Nephron (organoid): Measurements from ENCODE around the gene KRTAP10-1.

ENCODE experiments used
- H3K27ac Mint-ChIP-seq, 3 experiments: 2 replicates each; pipeline ENCODE4 v1.8.0; 2020; ENCODE audit warnings: mixed read lengths in 3 of 3, mild to moderate bottlenecking in 2 of 3, moderate library complexity in 1 of 3
- H3K27me3 Mint-ChIP-seq: 2 replicates; pipeline ENCODE4 v1.8.0; 2021; ENCODE audit warnings: low read depth, mild to moderate bottlenecking, moderate library complexity, mixed read lengths
- H3K36me3 Mint-ChIP-seq: 2 replicates; pipeline ENCODE4 v1.8.0; 2020; ENCODE audit warnings: low read depth, mixed read lengths
- H3K4me1 Mint-ChIP-seq: 2 replicates; pipeline ENCODE4 v1.8.0; 2020; ENCODE audit warnings: mixed read lengths
- H3K4me3 Mint-ChIP-seq, 3 experiments: 2 replicates each; pipeline ENCODE4 v1.8.0; 2020; ENCODE audit warnings: mild to moderate bottlenecking in 3 of 3, mixed read lengths in 3 of 3, moderate library complexity in 2 of 3
- H3K9me3 Mint-ChIP-seq: 2 replicates; pipeline ENCODE4 v1.8.0; 2020; ENCODE audit warnings: mixed read lengths
- TF ChIP-seq, protein P1 (sequence below), 3 experiments: fragments of 200-600 bp; sonication (generic); IDR thresholded peaks; one replicate each; pipeline ENCODE4 v1.5.0; 2021; ENCODE audit warnings: antibody characterized with exemption in 3 of 3; ENCODE audit not compliant: unreplicated experiment in 3 of 3

Gene KRTAP10-1

GRCh38 chr21:44521301-44521927, 18.6 kb downstream of the KRTAP10-1 start:
- Mint-ChIP-seq H3K27ac (no peak overlapping the region), H3K27me3 (no peaks in the 10 kb centered on the region), H3K9me3 (no peaks in the 10 kb centered on the region), H3K4me3 (no peak overlapping the region), H3K36me3 (peaks cover 4% of the 10 kb centered on the region), H3K4me1 (no peaks in the 10 kb centered on the region)
- TF ChIP-seq, protein P1, sequence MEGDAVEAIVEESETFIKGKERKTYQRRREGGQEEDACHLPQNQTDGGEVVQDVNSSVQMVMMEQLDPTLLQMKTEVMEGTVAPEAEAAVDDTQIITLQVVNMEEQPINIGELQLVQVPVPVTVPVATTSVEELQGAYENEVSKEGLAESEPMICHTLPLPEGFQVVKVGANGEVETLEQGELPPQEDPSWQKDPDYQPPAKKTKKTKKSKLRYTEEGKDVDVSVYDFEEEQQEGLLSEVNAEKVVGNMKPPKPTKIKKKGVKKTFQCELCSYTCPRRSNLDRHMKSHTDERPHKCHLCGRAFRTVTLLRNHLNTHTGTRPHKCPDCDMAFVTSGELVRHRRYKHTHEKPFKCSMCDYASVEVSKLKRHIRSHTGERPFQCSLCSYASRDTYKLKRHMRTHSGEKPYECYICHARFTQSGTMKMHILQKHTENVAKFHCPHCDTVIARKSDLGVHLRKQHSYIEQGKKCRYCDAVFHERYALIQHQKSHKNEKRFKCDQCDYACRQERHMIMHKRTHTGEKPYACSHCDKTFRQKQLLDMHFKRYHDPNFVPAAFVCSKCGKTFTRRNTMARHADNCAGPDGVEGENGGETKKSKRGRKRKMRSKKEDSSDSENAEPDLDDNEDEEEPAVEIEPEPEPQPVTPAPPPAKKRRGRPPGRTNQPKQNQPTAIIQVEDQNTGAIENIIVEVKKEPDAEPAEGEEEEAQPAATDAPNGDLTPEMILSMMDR (IDR thresholded peaks at IDR 0.05; ENCODE audit: unreplicated experiment in 3 of 3): no peak

DNA sequence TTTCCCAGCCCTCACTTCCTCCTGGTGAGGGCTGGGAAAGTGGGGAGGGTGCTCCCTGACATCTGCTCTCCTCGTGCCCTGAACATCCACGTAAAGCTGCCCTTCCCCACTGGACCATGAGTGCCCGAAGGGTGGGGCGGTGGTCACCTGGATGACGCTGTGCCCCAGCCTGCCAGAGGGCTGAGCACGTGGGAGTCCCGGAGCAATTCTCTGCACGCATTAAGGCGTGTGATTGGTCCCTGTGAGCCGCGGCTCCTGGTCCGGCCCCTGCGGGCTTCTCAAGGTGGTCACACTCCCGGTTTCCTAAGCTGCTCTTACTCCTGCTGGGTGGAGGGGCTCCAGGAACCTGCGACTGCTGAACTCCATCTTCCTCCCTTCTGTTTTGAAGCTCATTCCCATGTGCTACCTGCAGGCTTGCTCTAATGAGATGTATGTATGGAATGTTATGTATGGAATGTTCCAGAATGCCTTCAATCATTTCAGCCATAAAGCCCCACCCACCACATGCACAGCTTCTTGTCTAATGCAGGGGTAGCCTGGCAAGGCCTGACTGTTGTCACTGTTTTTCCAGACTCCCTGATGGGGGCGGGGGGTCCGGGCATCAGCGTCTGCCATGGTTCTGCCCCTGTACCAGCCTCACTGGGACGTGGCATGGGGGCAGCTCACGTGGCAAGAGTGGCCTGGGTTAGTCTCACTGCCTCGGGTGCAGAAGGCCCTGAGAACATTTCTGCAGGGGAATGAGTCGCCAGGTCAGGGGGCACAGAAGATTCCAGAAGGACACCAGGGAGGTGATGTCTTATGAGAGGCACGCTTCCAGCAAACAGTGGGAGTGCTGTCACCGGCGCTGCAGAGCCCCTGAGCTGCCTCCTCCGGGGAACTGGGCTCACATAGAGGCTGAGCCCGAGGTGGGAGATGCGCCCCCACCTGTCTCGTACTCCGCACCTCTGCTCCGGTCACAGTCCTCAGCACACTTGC, 19.4 kb downstream of the KRTAP10-1 start:
- no peak overlapping the region for H3K27ac Mint-ChIP-seq
- H3K4me3 Mint-ChIP-seq: no peak overlapping the region
- H3K4me1 Mint-ChIP-seq: no peaks in the 10 kb centered on the region
- no peaks in the 10 kb centered on the region for H3K27me3 Mint-ChIP-seq
- H3K9me3 Mint-ChIP-seq: no peaks in the 10 kb centered on the region
- peaks cover 4% of the 10 kb centered on the region for H3K36me3 Mint-ChIP-seq
- TF ChIP-seq, protein P1 (IDR thresholded peaks at IDR 0.05; ENCODE audit: unreplicated experiment in 3 of 3): no peak

DNA sequence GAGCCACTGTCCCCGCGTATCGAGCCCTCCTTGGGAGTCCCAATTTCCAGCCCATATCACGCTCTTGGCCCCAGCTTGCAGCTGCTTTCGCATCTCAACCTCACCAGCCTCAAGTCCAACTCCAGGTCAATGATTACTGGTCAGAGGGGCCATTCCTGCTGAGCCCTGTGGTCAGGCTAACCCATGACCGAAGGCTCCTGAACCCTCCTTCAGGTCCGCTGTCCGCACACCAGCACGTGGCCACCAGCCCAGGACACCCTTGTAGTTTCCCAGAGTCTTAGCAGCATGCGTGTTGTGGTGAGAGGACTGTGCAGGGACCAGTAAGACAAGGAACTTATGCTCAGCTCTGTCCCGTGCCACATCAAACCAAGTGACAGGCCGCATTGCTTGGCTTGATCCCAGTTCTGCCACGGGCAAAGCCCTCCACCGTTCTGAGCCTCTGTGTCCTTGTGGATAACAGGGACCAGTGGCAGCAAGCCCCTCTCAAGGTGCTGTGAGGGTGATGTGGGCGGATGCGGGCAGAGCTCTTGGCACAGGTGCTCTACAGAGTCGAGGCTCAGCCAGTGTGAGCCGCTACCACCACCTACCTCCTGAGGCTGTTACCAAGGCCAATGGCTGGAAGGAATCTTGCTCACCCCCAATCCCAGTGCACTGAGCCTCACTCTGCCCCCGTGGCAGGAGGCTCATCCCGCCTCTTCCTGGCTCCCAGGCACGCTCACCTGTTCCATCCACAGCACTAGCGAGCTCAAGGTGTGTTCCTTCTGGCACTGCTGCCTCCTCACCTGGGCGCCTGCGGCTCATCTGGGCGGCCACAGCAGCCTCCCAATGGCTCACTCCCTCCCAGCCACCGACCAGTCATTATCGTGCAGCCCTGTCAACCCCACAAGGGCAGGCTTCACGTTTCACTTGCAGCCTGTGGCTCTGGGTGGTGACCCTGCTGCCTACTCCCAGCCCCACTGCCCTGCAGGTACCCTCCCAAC, 20.4 kb downstream of the KRTAP10-1 start:
- H3K27me3 Mint-ChIP-seq: no peaks in the 10 kb centered on the region
- no peak overlapping the region for H3K27ac Mint-ChIP-seq
- H3K4me1 Mint-ChIP-seq: no peaks in the 10 kb centered on the region
- no peaks in the 10 kb centered on the region for H3K9me3 Mint-ChIP-seq
- peak overlapping the region in 2 of 3 experiments; percentile 39 to 42 for H3K4me3 Mint-ChIP-seq
- TF ChIP-seq, protein P1 (IDR thresholded peaks at IDR 0.05; ENCODE audit: unreplicated experiment in 3 of 3): no peak
- peaks cover 4% of the 10 kb centered on the region for H3K36me3 Mint-ChIP-seq

GRCh38 chr21:44518686-44519085, 21.3 kb downstream of the KRTAP10-1 start:
- H3K4me1 Mint-ChIP-seq: no peaks in the 10 kb centered on the region
- peaks cover 4% of the 10 kb centered on the region for H3K36me3 Mint-ChIP-seq
- H3K9me3 Mint-ChIP-seq: no peaks in the 10 kb centered on the region
- no peaks in the 10 kb centered on the region for H3K27me3 Mint-ChIP-seq
- H3K4me3 Mint-ChIP-seq: peak overlapping the region in 2 of 3 experiments; percentile 19 to 24
- TF ChIP-seq, protein P1 (IDR thresholded peaks at IDR 0.05; ENCODE audit: unreplicated experiment in 3 of 3): no peak
- H3K27ac Mint-ChIP-seq: no peak overlapping the region

- H3K36me3 Mint-ChIP-seq: peaks cover 4% of the 10 kb centered on the region
- H3K4me1 Mint-ChIP-seq: no peaks in the 10 kb centered on the region
- peak overlapping the region in 2 of 3 experiments; percentile 20 to 46 for H3K27ac Mint-ChIP-seq
- TF ChIP-seq, protein P1 (IDR thresholded peaks at IDR 0.05; ENCODE audit: unreplicated experiment in 3 of 3): no peak
- peaks cover 4% of the 10 kb centered on the region for H3K27me3 Mint-ChIP-seq
- H3K9me3 Mint-ChIP-seq: no peaks in the 10 kb centered on the region
- H3K4me3 Mint-ChIP-seq: peak overlapping the region; percentile 68 to 83 (median 82)
Measured at GRCh38 chr21:44517175-44517899, 22.7 kb downstream of the KRTAP10-1 start.
